VCaP (cell line): ENCODE measurements around the gene SRD5A1.
A peak's percentile ranks its signal among the peaks of the same experiment; 100 is the strongest.

Experiments
- H3K27ac ChIP-seq: fragments of 450-650 bp; 2 replicates; pipeline ENCODE4 v1.5.1; 2017
- CTCF ChIP-seq: fragments of 450-650 bp; conservative IDR thresholded peaks from 2 replicates; pipeline ENCODE4 v1.5.1; 2017; ENCODE audit warnings: mild to moderate bottlenecking, moderate library complexity

SRD5A1 gene

GRCh38 chr5:6705959-6706358 is 72.7 kb downstream of the SRD5A1 start:
- H3K27ac ChIP-seq, result no peak overlapping the region
- TF ChIP-seq CTCF, result no peak

- no peak overlapping the region for H3K27ac ChIP-seq
- no peak for TF ChIP-seq CTCF
These were observed 74.6 kb downstream of the SRD5A1 start for GRCh38 chr5:6707852-6708251.

- H3K27ac ChIP-seq, result no peak overlapping the region
- TF ChIP-seq CTCF, result no peak
These were observed 75.6 kb downstream of the SRD5A1 start for GRCh38 chr5:6708814-6709213.

- no peak for TF ChIP-seq CTCF
- no peak overlapping the region for H3K27ac ChIP-seq
These were observed 76.8 kb downstream of the SRD5A1 start for GRCh38 chr5:6710070-6710469.

GRCh38 chr5:6710551-6711318 is 77.5 kb downstream of the SRD5A1 start:
- no peak for TF ChIP-seq CTCF
- H3K27ac ChIP-seq, result no peak overlapping the region; the same call in 1 of the 2 replicates

- H3K27ac ChIP-seq, result peak overlapping the region; percentile 98
- no peak for TF ChIP-seq CTCF
These were observed 78.3 kb downstream of the SRD5A1 start for GRCh38 chr5:6711409-6712141.

- peak overlapping the region; percentile 98 for H3K27ac ChIP-seq
- TF ChIP-seq CTCF, result peak; percentile 27
These were observed 78.9 kb downstream of the SRD5A1 start for GRCh38 chr5:6712142-6712576.
